ENCODE data around the gene NKX3-2.
"Not testable (repeated sequence)": the region's sequence is repeated elsewhere in the genome, so short reads cannot be mapped to it uniquely, and the experiment has no call there.

The NKX3-2 gene

DNA sequence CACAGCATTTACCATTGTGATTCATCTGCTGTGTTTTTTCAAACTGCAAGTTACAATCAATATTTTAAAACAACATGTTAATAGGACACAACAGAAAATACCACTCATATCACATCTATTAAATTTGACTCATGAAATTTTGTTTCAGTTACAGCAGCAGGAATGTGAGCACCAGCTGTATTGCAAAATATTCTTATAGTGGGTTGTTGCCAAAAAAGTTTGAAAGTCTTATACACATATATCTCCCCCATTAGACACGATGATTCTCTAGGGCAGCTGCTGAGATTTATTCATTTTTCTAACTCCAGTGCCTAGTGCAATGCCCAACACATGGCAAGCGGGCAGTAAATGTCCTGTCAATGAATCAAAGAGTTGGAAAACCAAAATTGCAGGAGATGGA is 26.6 kb upstream of the NKX3-2 start:
- no peak for TF ChIP-seq ZFX (IDR thresholded peaks at IDR 0.05; ENCODE audit: borderline replicate concordance)
- TF ChIP-seq, protein P1, sequence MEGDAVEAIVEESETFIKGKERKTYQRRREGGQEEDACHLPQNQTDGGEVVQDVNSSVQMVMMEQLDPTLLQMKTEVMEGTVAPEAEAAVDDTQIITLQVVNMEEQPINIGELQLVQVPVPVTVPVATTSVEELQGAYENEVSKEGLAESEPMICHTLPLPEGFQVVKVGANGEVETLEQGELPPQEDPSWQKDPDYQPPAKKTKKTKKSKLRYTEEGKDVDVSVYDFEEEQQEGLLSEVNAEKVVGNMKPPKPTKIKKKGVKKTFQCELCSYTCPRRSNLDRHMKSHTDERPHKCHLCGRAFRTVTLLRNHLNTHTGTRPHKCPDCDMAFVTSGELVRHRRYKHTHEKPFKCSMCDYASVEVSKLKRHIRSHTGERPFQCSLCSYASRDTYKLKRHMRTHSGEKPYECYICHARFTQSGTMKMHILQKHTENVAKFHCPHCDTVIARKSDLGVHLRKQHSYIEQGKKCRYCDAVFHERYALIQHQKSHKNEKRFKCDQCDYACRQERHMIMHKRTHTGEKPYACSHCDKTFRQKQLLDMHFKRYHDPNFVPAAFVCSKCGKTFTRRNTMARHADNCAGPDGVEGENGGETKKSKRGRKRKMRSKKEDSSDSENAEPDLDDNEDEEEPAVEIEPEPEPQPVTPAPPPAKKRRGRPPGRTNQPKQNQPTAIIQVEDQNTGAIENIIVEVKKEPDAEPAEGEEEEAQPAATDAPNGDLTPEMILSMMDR (IDR thresholded peaks at IDR 0.05): no peak
- no peak overlapping the region for H3K27ac ChIP-seq

DNA sequence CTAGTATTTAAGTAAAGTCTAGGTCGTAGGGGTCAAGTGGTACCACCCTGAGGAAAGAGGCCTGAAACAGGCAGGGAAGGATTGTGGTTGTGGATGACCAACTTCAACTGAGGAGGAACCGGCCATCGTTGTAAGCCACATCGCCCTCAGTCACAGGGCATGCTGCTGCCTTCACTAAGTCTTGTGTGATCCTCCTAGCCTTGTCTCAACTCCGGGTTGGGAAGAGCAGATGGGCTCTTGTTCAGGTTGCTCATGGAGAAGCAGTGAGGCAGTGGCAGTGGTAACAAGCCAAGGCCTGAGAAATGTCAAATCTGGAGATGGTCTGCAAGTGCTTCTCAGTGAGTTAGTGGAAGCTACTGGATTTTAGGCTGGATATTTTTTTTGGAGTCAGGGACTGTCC is 22.8 kb upstream of the NKX3-2 start:
- no peak overlapping the region for H3K27ac ChIP-seq
- no peak for TF ChIP-seq ZFX (IDR thresholded peaks at IDR 0.05; ENCODE audit: borderline replicate concordance)
- TF ChIP-seq, protein P1 (IDR thresholded peaks at IDR 0.05): no peak

DNA sequence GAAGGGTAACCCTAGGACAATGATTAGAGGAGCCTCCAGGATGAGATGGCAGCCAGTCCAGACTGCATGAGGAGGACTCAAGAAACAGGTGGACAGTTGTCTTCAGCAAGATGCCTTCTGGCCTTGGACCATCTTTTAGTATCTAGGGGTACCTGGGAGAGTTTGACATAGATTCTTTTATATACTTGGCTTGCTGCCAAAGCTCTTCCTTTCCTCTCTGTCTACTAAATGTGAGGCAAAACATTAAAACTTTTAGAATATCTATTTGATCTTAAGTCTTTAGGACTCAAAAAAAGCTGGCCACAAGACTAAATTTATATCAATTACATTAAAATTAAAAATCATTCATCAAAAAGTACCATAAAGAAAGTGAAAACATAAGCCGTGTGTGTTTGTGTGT is 18.6 kb upstream of the NKX3-2 start:
- H3K27ac ChIP-seq: no peak overlapping the region
- TF ChIP-seq, protein P1 (IDR thresholded peaks at IDR 0.05): no peak

DNA sequence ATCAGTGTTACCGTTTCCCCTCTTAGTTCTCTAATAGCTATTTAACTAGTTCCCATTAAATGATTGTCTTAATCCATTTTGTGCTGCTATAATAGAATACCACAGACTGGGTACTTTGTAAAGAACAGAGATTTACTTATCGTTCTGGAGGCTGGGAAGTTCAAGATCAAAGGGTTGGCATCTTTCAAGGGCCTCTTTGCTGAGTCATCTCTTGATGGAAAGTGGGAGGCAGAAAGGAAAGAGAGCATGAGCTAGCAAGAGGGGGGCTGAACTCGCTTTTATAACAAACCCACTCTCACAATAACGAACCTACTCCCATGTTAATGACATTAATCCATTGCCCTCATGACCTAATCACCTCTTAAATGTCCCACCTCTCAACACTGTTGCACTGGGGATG is 17.4 kb upstream of the NKX3-2 start:
- TF ChIP-seq, protein P1 (IDR thresholded peaks at IDR 0.05): no peak
- no peak for TF ChIP-seq ZFX (IDR thresholded peaks at IDR 0.05; ENCODE audit: borderline replicate concordance)
- no peak overlapping the region for H3K27ac ChIP-seq

DNA sequence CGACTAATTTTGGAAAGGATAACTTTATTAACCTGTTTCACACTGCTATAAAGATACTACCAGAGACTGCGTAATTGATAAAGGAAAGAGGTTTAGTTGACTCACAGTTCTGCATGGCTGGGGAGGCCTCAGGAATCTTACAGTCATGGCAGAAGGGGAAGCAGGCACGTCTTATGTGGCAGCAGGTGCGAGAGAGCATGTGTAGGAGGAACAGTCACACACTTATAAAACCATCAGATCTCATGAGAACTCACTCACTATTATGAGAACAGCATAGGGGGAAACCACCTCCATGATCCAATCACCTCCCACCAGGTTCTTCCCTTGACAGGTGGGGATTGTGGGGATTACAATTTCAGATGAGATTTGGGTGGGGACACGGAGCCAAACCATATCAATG is 15.8 kb upstream of the NKX3-2 start:
- not testable (repeated sequence) for H3K27ac ChIP-seq

DNA sequence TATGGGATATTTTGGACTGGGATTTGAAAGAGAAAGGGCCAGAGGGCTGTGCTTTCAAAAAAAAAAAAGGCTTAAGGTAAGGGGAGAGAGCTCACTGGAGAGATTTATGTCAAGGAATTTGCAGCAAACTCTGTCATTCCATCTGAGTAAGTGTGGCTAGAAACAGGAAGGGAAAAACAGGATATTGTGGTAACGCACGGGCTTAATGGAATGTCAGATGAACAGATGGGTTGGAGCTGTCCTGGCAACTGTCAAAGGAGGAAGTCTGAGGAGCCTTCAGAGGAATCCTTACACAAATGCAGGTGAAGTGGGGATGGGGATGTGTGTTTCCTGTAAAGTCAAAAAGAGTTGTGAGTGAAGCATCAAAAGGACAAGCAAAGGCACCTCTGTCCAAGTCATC is 15.1 kb upstream of the NKX3-2 start:
- H3K27ac ChIP-seq: no peak overlapping the region

DNA sequence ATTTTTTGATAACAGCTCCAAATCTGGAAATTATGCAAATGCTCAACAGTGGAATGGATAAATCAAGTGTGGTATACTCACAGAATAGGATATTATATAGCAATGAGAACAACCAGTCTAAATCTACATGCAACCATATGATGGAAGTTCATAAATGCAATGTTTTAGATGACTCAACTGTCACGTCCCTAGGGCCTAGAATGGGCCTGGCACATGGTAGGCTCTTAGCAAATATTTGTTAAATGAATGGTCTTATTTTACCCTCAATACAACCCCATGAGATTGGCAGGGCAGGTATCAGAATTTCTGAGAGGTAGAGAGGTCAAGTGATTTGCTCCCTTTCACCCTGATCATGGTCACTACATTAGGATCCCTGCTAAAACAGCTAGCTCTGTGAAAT is 14.6 kb upstream of the NKX3-2 start:
- no peak overlapping the region for H3K27ac ChIP-seq
- no peak for TF ChIP-seq ZFX (IDR thresholded peaks at IDR 0.05; ENCODE audit: borderline replicate concordance)
- TF ChIP-seq, protein P1 (IDR thresholded peaks at IDR 0.05): no peak

More for the DNA sequence above, 15.1 kb upstream of the NKX3-2 start:
- no peak for TF ChIP-seq ZFX (IDR thresholded peaks at IDR 0.05; ENCODE audit: borderline replicate concordance)
- TF ChIP-seq, protein P1 (IDR thresholded peaks at IDR 0.05): no peak

DNA sequence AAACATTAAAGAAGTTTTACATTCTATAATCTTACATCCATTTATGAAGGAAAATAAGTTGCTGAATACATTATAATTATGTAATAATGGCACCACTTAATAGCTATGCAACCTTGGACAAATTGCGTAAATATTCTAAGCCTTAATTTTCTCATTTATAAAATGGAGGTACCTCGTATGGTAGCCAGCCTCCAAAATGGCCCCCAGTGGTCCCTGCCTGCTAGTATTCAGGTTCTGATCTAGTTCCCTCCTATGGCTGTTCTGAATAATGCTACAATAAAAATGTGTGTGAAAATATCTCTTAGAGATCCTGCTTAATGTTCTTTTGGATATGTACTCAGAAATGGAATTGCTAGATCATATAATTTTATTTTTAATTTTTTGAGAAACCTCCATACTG is 11.0 kb upstream of the NKX3-2 start:
- H3K27ac ChIP-seq: no peak overlapping the region
- TF ChIP-seq, protein P1 (IDR thresholded peaks at IDR 0.05): no peak
- TF ChIP-seq ZFX (IDR thresholded peaks at IDR 0.05; ENCODE audit: borderline replicate concordance): no peak
